ENCODE data around the gene SLC25A4.
A peak's percentile ranks its signal among the peaks of the same experiment; 100 is the strongest.
"Not testable (repeated sequence)": the region's sequence is repeated elsewhere in the genome, so short reads cannot be mapped to it uniquely, and the experiment has no call there.

The SLC25A4 gene

DNA sequence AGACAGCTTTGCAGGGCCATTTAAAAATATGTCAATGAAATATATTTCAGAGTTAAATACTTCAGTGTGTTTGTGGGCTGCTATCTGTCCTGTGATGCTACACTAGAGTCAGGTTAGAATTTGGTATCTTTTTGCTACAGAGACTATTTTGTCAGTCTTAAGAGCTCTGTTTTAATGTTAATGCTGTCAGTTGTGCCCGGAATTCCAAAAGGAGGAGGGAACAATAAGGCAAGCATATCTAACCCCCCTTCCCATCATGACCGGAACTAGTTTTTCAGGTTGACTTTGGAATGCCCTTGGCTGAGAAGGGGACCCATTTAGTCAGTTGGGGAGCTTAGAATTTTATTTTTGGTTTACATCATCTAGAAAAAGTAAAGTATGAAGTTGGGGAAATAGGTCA is 34.9 kb upstream of the SLC25A4 start:
- Histone ChIP-seq H3K9me3 (ENCODE audit: control insufficient read depth, insufficient read depth, low read depth, low read length) (0 out of 2 replicates have a peak, but pooled peaks cover 4% of the 10 kb centered on the region), H3K4me3 (ENCODE audit: low read depth, low read length) (peak overlapping the region; percentile 20; the same call in 1 of the 2 replicates), H3K9ac (ENCODE audit: low read length) (no peak overlapping the region), H3K4me1 (ENCODE audit: control insufficient read depth, insufficient read depth, low read length) (peaks cover 22% of the 10 kb centered on the region), H3K27ac (ENCODE audit: low read depth, low read length) (peak overlapping the region; percentile 71), H3K27me3 (ENCODE audit: control insufficient read depth, insufficient read depth, low read length) (no peaks in the 10 kb centered on the region), H3K36me3 (ENCODE audit: control insufficient read depth, insufficient read depth, low read length) (no peaks in the 10 kb centered on the region)

DNA sequence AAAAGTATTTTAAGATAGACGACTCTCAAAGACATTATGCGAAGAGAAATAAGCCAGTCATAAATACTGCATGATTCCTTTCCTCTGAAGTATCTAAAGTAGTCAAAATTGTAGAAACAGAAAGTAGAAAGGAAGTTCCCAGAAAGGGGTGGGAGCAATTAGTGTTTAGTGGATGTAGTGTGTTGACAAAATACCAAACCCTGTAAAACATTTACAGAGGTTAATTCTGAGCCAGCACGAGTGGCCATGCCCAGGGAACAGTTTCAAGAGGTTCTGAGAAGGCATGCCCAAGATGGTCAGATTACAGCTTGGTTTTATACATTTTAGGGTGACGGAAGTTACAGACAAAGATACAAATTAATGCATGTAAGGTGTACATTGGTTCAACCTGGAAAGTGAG is 34.4 kb upstream of the SLC25A4 start:
- Histone ChIP-seq H3K9ac (ENCODE audit: low read length) (no peak overlapping the region), H3K27me3 (ENCODE audit: control insufficient read depth, insufficient read depth, low read length) (no peaks in the 10 kb centered on the region), H3K4me1 (ENCODE audit: control insufficient read depth, insufficient read depth, low read length) (peaks cover 22% of the 10 kb centered on the region), H3K9me3 (ENCODE audit: control insufficient read depth, insufficient read depth, low read depth, low read length) (0 out of 2 replicates have a peak, but pooled peaks cover 4% of the 10 kb centered on the region), H3K36me3 (ENCODE audit: control insufficient read depth, insufficient read depth, low read length) (no peaks in the 10 kb centered on the region), H3K4me3 (ENCODE audit: low read depth, low read length) (peak overlapping the region; percentile 20; the same call in 1 of the 2 replicates), H3K27ac (ENCODE audit: low read depth, low read length) (peak overlapping the region; percentile 71)

DNA sequence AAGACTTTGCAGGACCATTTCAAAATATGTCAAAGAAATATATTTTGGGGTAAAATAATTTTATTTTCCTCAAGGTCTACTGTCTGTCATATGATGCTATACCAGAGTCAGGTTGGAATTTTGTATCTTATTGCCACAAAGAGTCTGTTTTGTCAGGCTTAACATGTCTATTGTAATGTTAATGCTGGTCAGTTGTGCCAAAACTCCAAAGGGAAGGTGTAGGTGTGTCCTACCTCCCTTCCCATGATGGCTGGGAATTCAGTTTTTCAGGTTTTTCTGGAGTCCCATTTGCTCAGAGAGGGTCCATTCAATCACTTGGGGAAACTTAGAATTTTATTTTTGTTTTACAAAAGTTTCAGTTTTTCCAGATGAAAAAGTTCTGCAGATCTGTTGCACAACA is 33.3 kb upstream of the SLC25A4 start:
- no peak overlapping the region for H3K4me3 ChIP-seq (ENCODE audit: low read depth, low read length)
- H3K4me1 ChIP-seq (ENCODE audit: control insufficient read depth, insufficient read depth, low read length): peaks cover 22% of the 10 kb centered on the region
- H3K36me3 ChIP-seq (ENCODE audit: control insufficient read depth, insufficient read depth, low read length): no peaks in the 10 kb centered on the region
- no peaks in the 10 kb centered on the region for H3K27me3 ChIP-seq (ENCODE audit: control insufficient read depth, insufficient read depth, low read length)
- H3K9me3 ChIP-seq (ENCODE audit: control insufficient read depth, insufficient read depth, low read depth, low read length): 0 out of 2 replicates have a peak, but pooled peaks cover 4% of the 10 kb centered on the region
- peak overlapping the region; percentile 20 for H3K9ac ChIP-seq (ENCODE audit: low read length)
- peak overlapping the region; percentile 71; the same call in 1 of the 2 replicates for H3K27ac ChIP-seq (ENCODE audit: low read depth, low read length)

DNA sequence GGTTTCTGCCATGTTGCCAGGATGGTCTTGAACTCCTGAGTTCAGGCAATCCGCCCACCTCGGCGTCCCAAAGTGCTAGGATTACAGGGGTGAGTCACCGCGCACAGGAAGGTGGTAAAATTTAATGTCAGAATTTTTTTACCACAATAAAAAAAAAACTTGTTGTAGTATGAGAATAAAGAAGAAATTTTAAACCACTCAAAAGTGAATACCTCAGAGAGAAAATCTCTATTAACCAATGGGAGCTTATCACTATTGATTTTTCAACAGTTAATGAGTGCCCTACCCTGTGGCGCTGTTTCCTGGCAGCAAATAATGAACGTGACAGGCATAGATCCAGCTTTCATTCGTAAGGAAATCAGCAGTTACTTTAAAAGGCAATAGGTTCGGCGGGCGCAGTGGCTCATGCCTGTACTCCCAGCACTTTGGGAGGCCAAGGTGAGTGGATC is 32.7 kb upstream of the SLC25A4 start:
- no peak overlapping the region for H3K4me3 ChIP-seq (ENCODE audit: low read depth, low read length)
- peak overlapping the region; percentile 71 for H3K27ac ChIP-seq (ENCODE audit: low read depth, low read length)
- H3K36me3 ChIP-seq (ENCODE audit: control insufficient read depth, insufficient read depth, low read length): no peaks in the 10 kb centered on the region
- no peaks in the 10 kb centered on the region for H3K27me3 ChIP-seq (ENCODE audit: control insufficient read depth, insufficient read depth, low read length)
- H3K9me3 ChIP-seq (ENCODE audit: control insufficient read depth, insufficient read depth, low read depth, low read length): 0 out of 2 replicates have a peak, but pooled peaks cover 4% of the 10 kb centered on the region
- H3K4me1 ChIP-seq (ENCODE audit: control insufficient read depth, insufficient read depth, low read length): peaks cover 22% of the 10 kb centered on the region
- peak overlapping the region; percentile 20 for H3K9ac ChIP-seq (ENCODE audit: low read length)

DNA sequence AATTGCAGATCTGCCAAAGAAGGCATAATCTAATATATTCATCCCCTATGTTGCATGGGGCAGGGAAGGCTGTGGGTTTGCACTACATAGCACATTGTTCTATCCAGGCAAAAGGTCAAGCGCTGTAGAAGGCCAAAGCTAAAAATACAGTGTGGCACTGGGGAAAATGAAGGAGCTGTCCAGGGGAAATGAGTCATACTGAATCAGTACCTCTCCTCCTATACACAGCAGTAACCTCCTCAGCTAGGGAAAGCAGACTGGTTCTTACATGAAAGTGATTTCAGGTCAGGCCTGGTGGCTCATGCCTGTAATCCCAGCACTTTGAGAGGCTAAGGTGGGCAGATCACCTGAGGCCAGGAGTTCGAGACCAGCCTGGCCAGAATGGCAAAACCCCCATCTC is 31.0 kb upstream of the SLC25A4 start:
- H3K36me3 ChIP-seq (ENCODE audit: control insufficient read depth, insufficient read depth, low read length): no peaks in the 10 kb centered on the region
- no peak overlapping the region for H3K9ac ChIP-seq (ENCODE audit: low read length)
- peaks cover 30% of the 10 kb centered on the region for H3K4me1 ChIP-seq (ENCODE audit: control insufficient read depth, insufficient read depth, low read length)
- no peak overlapping the region for H3K4me3 ChIP-seq (ENCODE audit: low read depth, low read length)
- 0 out of 2 replicates have a peak, but pooled peaks cover 4% of the 10 kb centered on the region for H3K9me3 ChIP-seq (ENCODE audit: control insufficient read depth, insufficient read depth, low read depth, low read length)
- no peak overlapping the region for H3K27ac ChIP-seq (ENCODE audit: low read depth, low read length)
- H3K27me3 ChIP-seq (ENCODE audit: control insufficient read depth, insufficient read depth, low read length): no peaks in the 10 kb centered on the region

DNA sequence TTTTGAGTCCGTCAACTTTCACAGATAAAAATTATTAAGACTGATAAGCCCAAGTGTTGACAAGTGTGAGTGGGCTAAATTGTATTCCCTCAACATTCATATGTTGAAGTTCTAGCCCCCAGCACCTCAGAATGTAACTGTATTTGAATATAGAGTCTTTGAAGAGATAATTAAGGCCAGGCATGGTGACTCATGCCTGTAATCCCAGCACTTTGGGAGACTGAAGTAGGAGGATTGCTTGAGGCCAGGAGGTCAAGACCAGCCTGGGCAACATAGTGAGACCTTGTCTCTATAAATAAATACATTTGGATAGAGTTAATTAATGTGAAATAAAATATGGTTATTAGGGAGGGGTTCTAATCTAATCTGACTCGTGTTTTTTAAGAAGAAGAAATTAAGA is 29.7 kb upstream of the SLC25A4 start:
- 0 out of 2 replicates have a peak, but pooled peaks cover 4% of the 10 kb centered on the region for H3K9me3 ChIP-seq (ENCODE audit: control insufficient read depth, insufficient read depth, low read depth, low read length)
- H3K4me1 ChIP-seq (ENCODE audit: control insufficient read depth, insufficient read depth, low read length): peaks cover 28% of the 10 kb centered on the region
- H3K27ac ChIP-seq (ENCODE audit: low read depth, low read length): no peak overlapping the region
- H3K36me3 ChIP-seq (ENCODE audit: control insufficient read depth, insufficient read depth, low read length): no peaks in the 10 kb centered on the region
- H3K4me3 ChIP-seq (ENCODE audit: low read depth, low read length): no peak overlapping the region
- H3K27me3 ChIP-seq (ENCODE audit: control insufficient read depth, insufficient read depth, low read length): no peaks in the 10 kb centered on the region
- H3K9ac ChIP-seq (ENCODE audit: low read length): no peak overlapping the region

DNA sequence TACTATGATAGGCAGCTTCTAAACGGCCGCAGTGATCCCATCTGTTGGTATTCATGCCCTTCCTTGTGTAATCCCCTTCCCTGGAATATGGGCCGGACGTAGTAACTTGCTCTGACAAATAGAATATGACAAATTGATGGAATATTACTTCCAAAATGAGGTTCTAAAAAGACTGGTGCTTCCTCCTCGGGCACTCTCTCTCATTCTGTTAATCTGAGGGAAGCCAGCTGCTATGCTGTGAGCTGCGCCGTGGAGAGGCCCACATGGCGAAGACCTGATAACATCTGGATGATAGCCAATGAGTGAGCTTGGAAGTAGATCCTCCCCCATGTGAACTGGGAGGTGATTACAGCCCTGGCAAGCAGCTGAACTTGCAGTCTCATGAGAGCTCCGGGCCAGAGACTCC is 27.2 kb upstream of the SLC25A4 start:
- H3K27ac ChIP-seq (ENCODE audit: low read depth, low read length): no peak overlapping the region
- H3K4me3 ChIP-seq (ENCODE audit: low read depth, low read length): no peak overlapping the region
- H3K27me3 ChIP-seq (ENCODE audit: control insufficient read depth, insufficient read depth, low read length): no peaks in the 10 kb centered on the region
- H3K4me1 ChIP-seq (ENCODE audit: control insufficient read depth, insufficient read depth, low read length): peaks cover 37% of the 10 kb centered on the region
- no peaks in the 10 kb centered on the region for H3K9me3 ChIP-seq (ENCODE audit: control insufficient read depth, insufficient read depth, low read depth, low read length)
- H3K36me3 ChIP-seq (ENCODE audit: control insufficient read depth, insufficient read depth, low read length): no peaks in the 10 kb centered on the region
- no peak overlapping the region for H3K9ac ChIP-seq (ENCODE audit: low read length)

DNA sequence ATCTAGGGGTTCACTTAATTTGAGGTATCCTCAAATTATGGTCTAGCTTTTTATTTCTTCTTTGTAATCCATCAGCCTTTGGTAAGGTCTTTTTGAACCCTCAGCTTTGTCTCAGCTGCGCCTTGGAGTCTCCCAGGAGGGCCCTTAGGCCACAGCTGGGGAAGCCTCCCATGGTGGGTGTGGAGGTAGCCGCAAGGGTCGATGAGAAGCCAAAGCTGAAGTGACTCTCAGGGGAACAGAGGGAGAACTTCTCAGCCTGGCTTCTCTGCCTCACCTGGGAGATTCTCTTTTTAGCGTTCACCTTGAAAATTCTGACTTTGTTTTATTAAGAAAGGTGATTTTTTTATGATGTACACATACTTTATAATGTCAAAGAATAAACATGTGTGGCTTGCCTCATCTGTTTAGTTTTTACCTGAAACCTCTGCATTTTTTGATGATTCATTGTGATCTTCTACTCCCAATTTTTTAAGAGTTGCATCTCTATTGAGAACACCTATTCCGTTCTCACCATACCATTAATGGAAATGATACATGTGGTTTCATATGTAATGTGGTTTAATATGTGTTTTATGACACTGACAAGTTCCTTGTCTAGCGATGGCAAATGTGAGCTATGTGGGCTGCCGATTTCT is 25.6 kb upstream of the SLC25A4 start:
- no peaks in the 10 kb centered on the region for H3K36me3 ChIP-seq (ENCODE audit: control insufficient read depth, insufficient read depth, low read length)
- peaks cover 34% of the 10 kb centered on the region for H3K4me1 ChIP-seq (ENCODE audit: control insufficient read depth, insufficient read depth, low read length)
- no peaks in the 10 kb centered on the region for H3K27me3 ChIP-seq (ENCODE audit: control insufficient read depth, insufficient read depth, low read length)
- no peak overlapping the region for H3K9ac ChIP-seq (ENCODE audit: low read length)
- H3K4me3 ChIP-seq (ENCODE audit: low read depth, low read length): no peak overlapping the region
- no peak overlapping the region for H3K27ac ChIP-seq (ENCODE audit: low read depth, low read length)
- H3K9me3 ChIP-seq (ENCODE audit: control insufficient read depth, insufficient read depth, low read depth, low read length): no peaks in the 10 kb centered on the region

DNA sequence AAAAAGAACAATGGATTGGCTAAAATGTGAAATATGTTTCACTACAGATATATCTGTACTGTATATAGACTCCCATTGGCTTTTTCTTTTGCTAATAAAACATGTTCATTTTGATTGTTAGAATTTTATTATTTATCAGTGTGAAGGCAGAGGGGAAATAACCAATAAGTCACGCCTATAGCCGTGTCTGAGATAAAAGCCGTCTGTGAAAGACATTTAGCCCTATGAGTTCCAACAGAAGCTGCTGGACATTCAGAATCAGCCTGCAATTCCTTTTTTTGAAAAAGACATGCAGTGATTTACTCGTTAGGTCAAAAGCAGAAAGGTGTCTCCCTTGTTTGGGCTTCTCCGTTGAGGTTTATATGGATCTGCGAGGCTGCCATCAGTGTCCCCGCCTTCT is 24.2 kb upstream of the SLC25A4 start:
- H3K4me3 ChIP-seq (ENCODE audit: low read depth, low read length): no peak overlapping the region
- no peak overlapping the region for H3K9ac ChIP-seq (ENCODE audit: low read length)
- no peaks in the 10 kb centered on the region for H3K27me3 ChIP-seq (ENCODE audit: control insufficient read depth, insufficient read depth, low read length)
- no peaks in the 10 kb centered on the region for H3K36me3 ChIP-seq (ENCODE audit: control insufficient read depth, insufficient read depth, low read length)
- H3K4me1 ChIP-seq (ENCODE audit: control insufficient read depth, insufficient read depth, low read length): peaks cover 31% of the 10 kb centered on the region
- H3K27ac ChIP-seq (ENCODE audit: low read depth, low read length): no peak overlapping the region
- H3K9me3 ChIP-seq (ENCODE audit: control insufficient read depth, insufficient read depth, low read depth, low read length): no peaks in the 10 kb centered on the region

DNA sequence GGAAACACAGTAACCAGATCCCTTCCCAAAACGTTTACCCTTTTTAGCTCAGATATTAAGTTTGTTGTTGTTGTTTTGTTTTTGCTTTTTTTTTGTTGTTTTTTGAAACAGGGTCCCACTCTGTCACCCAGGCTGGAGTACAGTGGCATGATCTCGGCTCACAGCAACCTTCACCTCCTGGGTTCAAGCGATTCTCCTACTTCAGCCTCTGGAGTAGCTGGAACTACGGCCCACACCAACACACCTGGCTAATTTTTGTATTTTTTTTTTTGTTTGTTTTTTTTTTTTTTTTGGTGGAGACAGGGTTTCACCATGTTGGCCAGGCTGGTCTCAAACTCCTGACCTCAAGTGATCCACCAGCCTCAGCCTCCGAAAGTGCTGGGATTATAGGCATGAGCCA is 23.6 kb upstream of the SLC25A4 start:
- H3K9me3 ChIP-seq (ENCODE audit: control insufficient read depth, insufficient read depth, low read depth, low read length); H3K27ac ChIP-seq (ENCODE audit: low read depth, low read length); H3K9ac ChIP-seq (ENCODE audit: low read length); H3K36me3 ChIP-seq (ENCODE audit: control insufficient read depth, insufficient read depth, low read length); H3K27me3 ChIP-seq (ENCODE audit: control insufficient read depth, insufficient read depth, low read length); H3K4me3 ChIP-seq (ENCODE audit: low read depth, low read length): not testable (repeated sequence)
- H3K4me1 ChIP-seq (ENCODE audit: control insufficient read depth, insufficient read depth, low read length): peaks cover 31% of the 10 kb centered on the region

DNA sequence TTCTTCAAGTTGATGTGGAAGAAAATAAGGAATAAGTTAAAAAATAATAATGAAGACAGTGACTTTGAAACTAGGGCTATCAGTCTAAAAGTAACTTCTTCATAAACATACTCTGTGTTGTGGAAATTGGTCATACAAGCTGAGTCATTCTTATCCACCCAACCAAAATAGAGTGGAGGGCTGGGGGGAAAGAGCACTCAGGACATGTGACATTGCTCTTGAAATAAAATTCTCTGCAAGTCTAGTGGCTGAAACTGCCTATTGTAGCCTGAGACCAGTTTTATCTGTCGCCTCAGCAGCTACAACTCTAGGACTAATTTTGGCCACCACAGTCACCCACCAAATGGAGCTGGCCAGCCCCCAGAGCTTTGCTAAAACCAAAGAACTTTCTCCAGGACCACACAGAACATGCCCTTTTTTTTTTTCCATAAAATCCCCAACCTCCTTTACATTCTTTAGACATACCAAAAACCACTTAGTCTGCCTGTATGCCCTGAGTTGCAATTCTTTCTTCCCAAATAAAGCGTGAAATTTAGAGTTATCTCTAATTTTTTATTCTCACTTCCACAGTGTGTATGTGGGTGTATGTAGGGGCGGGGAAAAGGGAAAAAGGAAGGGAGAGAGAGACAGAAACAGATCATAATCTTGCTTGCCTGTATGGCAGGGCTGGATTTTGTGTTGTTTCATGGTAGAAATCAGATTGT is 23.0 kb upstream of the SLC25A4 start:
- Histone ChIP-seq H3K4me1 (ENCODE audit: control insufficient read depth, insufficient read depth, low read length) (peaks cover 31% of the 10 kb centered on the region), H3K27ac (ENCODE audit: low read depth, low read length) (no peak overlapping the region), H3K27me3 (ENCODE audit: control insufficient read depth, insufficient read depth, low read length) (no peaks in the 10 kb centered on the region), H3K9ac (ENCODE audit: low read length) (no peak overlapping the region), H3K9me3 (ENCODE audit: control insufficient read depth, insufficient read depth, low read depth, low read length) (no peaks in the 10 kb centered on the region), H3K4me3 (ENCODE audit: low read depth, low read length) (no peak overlapping the region), H3K36me3 (ENCODE audit: control insufficient read depth, insufficient read depth, low read length) (no peaks in the 10 kb centered on the region)

Measured in HUES6 (cell line).